ENCODE results near the gene NF1.

GRCh38 chr17:31113939-31114338 is 19.2 kb downstream of the NF1 start:
- TF ChIP-seq POLR2A (IDR thresholded peaks at IDR 0.05) (no peak), CTCF (IDR thresholded peaks at IDR 0.05) (no peak), EP300 (IDR thresholded peaks at IDR 0.05) (no peak)

Data from sigmoid colon (tissue), 4 donors.